NCI-H446 (cell line): ENCODE measurements around the gene PVR.
"Not testable (repeated sequence)": the region's sequence is repeated elsewhere in the genome, so short reads cannot be mapped to it uniquely, and the experiment has no call there.

Source experiments
- DNase-seq, 2 experiments: peaks; one replicate each; lab custom pipeline; 2025; lab: John Stamatoyannopoulos, UW

PVR gene

GRCh38 chr19:44618640-44619357 is 24.9 kb upstream of the PVR start:
- no peak for DNase-seq

- no peak for DNase-seq
Observed at GRCh38 chr19:44620667-44621066, 23.0 kb upstream of the PVR start.

- no peak for DNase-seq
Observed at GRCh38 chr19:44621367-44621766, 22.3 kb upstream of the PVR start.

DNA sequence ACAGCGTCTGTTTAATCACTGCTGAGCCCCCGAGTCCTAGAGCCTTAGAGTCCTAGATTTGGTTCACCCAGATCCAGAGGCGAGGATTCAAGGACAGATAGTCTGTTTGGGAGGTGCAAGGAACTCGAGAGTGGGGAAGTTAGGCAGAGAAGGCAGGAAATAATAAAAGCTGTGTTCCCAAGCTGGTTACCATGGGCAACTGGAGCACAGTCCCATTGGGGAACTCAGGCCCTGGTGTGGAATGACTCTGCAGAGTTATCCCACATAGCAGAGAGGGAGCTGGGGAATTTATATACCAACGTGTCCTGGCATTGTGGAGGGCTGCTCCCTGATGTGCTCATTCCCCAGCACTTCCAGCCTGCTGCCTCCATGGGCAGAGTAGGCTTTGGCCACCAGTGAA is 20.6 kb upstream of the PVR start:
- no peak for DNase-seq

- no peak for DNase-seq
Observed at GRCh38 chr19:44623626-44624025, 20.1 kb upstream of the PVR start.

- DNase-seq = no peak
Observed at GRCh38 chr19:44624840-44625354, 18.8 kb upstream of the PVR start.

- DNase-seq = not testable (repeated sequence)
Observed at GRCh38 chr19:44625637-44626036, 18.1 kb upstream of the PVR start.

DNA sequence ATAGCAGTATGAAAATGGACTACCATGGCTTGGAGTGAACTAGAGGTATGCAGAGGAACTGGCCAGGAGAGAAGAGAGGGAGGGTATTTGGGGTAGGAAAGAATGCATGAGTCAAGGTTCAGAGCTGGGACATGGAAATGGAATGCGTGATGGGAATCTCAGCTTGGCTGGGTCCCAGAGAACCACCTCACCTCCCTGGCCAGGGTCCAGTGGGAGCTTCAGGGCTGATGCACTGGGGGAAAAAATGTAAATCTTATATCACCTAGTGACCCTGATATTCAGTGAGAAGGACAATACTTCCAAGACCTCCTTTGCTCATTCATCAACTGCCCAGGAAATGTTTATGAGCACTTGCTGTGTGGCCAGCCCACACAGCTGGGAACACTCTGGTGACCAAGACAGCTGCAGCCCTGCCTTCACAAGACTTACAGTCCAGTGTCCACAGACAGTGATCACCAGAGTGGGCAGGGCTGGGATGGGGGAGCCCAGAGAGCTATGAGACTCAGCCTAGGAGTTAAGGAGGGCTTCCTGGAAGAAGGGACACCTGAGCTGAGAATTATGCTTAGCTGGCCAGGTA is 17.6 kb upstream of the PVR start:
- no peak for DNase-seq

- DNase-seq = no peak
Observed at GRCh38 chr19:44627631-44628030, 16.1 kb upstream of the PVR start.

- no peak for DNase-seq
Observed at GRCh38 chr19:44628793-44629192, 14.9 kb upstream of the PVR start.

- not testable (repeated sequence) for DNase-seq
Observed at GRCh38 chr19:44631611-44632010, 12.1 kb upstream of the PVR start.

DNA sequence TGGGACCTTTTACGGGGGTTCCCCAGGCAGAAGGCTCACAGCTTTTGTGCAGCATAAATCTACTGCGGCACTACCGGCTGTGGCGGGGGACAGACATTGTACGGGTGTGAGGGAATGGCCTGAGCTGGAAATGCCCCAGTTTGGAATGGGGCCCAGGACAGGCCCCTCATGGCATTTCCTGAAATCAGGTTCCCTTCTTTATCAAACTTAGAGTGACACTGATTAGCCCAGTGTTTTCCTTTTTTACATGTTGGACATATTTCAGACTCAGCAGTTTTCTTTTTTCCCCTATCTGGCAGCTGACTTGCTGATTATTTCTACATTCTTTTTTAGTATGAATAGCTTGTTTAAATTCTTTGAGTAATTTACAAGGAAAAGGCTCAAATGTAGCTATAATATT is 9.7 kb upstream of the PVR start:
- DNase-seq = not testable (repeated sequence)

DNA sequence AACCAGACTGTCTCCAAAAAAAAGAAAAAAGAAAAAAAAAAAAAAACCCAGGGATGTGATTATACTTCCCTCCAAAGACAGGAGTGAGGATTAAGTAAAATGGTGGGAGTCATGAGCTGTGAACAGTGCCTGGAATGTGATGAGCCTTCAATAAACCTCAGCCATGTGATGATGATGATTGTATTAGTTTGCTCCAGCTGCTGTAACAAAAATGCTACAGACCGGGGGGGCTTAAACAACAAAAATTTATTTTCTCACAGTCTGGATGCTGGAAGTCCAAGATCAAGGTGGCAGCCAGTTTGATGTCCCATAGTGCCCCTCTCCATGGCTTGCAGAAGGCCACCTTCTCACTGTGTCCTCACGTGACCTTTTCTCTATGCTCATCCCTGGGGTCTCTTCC is 8.9 kb upstream of the PVR start:
- DNase-seq = no peak

DNA sequence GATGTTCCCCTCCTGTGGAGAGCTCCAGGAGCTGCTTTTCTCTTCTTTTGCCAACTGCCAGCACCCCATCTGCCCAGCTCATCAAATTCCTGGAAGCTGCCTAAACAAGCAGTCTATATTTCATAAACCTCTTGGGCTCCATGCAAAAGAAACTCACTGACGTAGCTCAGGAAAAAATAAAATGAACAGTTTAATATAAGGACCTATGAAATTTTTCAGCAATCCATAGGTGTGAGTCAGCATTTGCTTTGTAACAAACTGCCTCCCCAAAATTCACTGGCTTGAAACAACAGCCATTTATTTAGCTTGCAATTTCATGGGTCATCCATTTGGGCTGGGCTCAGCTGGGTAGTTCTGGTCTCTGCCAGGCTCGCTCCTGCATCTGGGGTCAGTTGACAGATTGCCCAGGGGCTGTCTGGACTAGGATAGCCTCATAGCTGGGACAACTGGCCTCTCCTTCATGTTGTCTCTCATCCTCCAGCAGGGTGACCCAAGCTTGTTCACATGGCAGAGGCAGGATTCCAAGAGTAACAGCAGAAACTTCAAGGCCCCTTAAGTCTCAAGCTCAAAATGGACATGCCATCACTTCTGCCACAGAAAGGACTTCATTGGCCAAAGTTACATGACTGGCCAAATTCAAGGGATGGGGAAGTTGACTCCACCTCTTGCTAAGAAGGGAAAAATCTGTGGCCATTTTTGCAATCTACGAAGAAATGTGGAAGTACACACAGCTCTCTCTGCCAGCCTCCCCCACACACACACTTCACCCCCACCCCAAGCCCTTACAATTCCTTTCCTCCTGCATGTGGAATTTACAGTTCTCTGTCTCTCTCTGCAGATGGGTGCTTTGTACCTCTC is 7.9 kb upstream of the PVR start:
- peak in 1 of 2 experiments; percentile 40 for DNase-seq

- DNase-seq = no peak
Observed at GRCh38 chr19:44636439-44637389, 7.0 kb upstream of the PVR start.

DNA sequence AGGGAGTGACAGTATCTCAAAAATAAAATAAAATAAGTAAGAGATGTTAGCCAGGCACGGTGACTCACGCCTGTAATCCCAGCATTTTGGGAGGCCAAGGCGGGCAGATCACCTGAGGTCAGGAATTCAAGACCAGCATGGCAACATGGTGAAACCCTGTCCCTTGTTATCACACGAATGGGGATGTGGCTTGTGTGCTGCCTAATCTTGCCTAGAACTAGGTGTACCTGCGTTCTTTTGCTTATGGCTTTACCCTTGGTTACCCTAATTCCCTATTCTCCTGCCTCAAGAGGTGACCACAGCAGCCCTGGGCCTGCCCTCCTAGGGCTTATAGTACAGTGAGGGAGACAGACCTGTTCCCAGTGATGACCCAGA is 6.3 kb upstream of the PVR start:
- DNase-seq = no peak

GRCh38 chr19:44640518-44640917 is 3.2 kb upstream of the PVR start:
- no peak for DNase-seq

DNA sequence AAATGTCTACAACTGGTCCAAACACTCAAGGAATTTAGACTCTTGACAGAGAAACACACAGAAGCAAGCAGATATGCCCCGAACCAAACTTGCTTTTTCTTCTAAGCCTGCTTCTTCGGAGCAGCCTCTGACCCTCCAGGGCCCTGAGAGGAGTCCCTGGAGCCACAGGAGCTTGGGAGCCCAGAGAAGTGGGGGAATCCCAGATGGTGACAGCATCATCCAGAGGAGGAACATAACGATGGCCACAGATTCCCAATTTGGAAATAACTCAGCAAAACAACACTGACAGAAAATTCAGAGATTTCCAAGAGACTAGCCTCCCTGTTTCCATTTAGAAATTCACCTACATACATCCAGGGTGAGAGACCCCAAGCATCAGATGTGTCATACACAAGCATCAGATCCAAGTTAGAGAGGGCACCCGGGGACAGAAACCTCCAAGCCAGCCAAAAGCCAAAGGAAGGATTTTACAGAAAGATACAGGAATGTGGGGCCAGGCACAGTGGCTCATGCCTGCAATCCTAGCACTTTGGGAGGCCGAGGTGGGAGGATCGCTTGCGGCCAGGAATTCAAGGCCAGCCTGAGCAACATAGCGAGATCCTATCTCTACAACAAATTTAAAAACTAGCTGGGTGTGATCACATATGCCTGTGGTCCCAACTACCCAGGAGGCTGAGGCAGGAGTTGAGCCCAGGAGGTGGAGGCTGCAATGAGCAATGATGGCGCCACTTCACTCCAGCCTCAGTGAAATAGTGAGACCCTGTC is 2.0 kb upstream of the PVR start:
- no peak for DNase-seq

- no peak for DNase-seq
Observed at GRCh38 chr19:44642377-44642776, 1.3 kb upstream of the PVR start.

GRCh38 chr19:44644402-44645016 is 799 bp downstream of the PVR start:
- peak in 1 of 2 experiments; percentile 47 for DNase-seq
